NCI-H2029 (cell line): ENCODE data around the gene PCBP2.
"Not testable (repeated sequence)": the region's sequence is repeated elsewhere in the genome, so short reads cannot be mapped to it uniquely, and the experiment has no call there.

Experiments used
- DNase-seq: peaks from one replicate; lab custom pipeline; 2025; lab: John Stamatoyannopoulos, UW

The PCBP2 gene

GRCh38 chr12:53472056-53472582 is 20.2 kb downstream of the PCBP2 start:
- no peak for DNase-seq

GRCh38 chr12:53474077-53474476 is 22.2 kb downstream of the PCBP2 start:
- DNase-seq = no peak

GRCh38 chr12:53474819-53475218 is 22.9 kb downstream of the PCBP2 start:
- DNase-seq = no peak

GRCh38 chr12:53476769-53477209 is 24.9 kb downstream of the PCBP2 start:
- DNase-seq = no peak

- no peak for DNase-seq
These were observed 27.0 kb downstream of the PCBP2 start for GRCh38 chr12:53478865-53479264.

GRCh38 chr12:53479331-53479730 is 27.4 kb downstream of the PCBP2 start:
- DNase-seq = no peak

- DNase-seq = no peak
These were observed 28.9 kb downstream of the PCBP2 start for GRCh38 chr12:53480491-53481442.

- not testable (repeated sequence) for DNase-seq
These were observed 29.6 kb downstream of the PCBP2 start for GRCh38 chr12:53481458-53481857.

- DNase-seq = no peak
These were observed 30.2 kb downstream of the PCBP2 start for GRCh38 chr12:53481939-53482586.

- no peak for DNase-seq
These were observed 30.8 kb downstream of the PCBP2 start for GRCh38 chr12:53482626-53483168.

GRCh38 chr12:53483225-53483978 is 31.5 kb downstream of the PCBP2 start:
- DNase-seq = no peak

GRCh38 chr12:53483979-53484377 is 32.1 kb downstream of the PCBP2 start:
- no peak for DNase-seq

GRCh38 chr12:53484686-53485575 is 33.0 kb downstream of the PCBP2 start:
- DNase-seq = no peak

- DNase-seq = no peak
These were observed 34.2 kb downstream of the PCBP2 start for GRCh38 chr12:53485955-53486735.

- no peak for DNase-seq
These were observed 35.0 kb downstream of the PCBP2 start for GRCh38 chr12:53486736-53487487.

GRCh38 chr12:53489242-53489864 is 37.5 kb downstream of the PCBP2 start:
- DNase-seq = no peak

GRCh38 chr12:53492188-53492587 is 40.3 kb downstream of the PCBP2 start:
- DNase-seq = no peak

GRCh38 chr12:53492830-53493609 is 41.1 kb downstream of the PCBP2 start:
- peak; percentile 87 for DNase-seq
